B cell (primary cell): ENCODE measurements around the gene UPB1.

Source experiments
- CTCF ChIP-seq: fragments of 200-600 bp; IDR thresholded peaks from one replicate; pipeline ENCODE4 v1.8.0; 2022; ENCODE audit warnings: antibody characterized with exemption, mild to moderate bottlenecking
- EZH2 ChIP-seq: IDR thresholded peaks from 2 replicates; pipeline ENCODE4 v1.6.1; 2012; ENCODE audit warnings: borderline replicate concordance, low read depth, mild to moderate bottlenecking, moderate library complexity, low read length; ENCODE audit not compliant: insufficient read depth, poor library complexity, severe bottlenecking

GRCh38 chr22:24559471-24559870 lies 64.3 kb downstream of the UPB1 start:
- TF ChIP-seq CTCF (no peak), EZH2 (no peak)
